HG02981 (cell line): Measurements from ENCODE around the gene VWF.
A peak's percentile ranks its signal among the peaks of the same experiment; 100 is the strongest.
"Not testable (repeated sequence)": the region's sequence is repeated elsewhere in the genome, so short reads cannot be mapped to it uniquely, and the experiment has no call there.

Experiments used
- ATAC-seq: cut with Tn5 transposase; IDR thresholded peaks from one replicate; pipeline ENCODE4 v1.9.1; 2021; ENCODE audit warnings: mild to moderate bottlenecking, moderate library complexity; ENCODE audit not compliant: unreplicated experiment

VWF gene

GRCh38 chr12:6124411-6125309 lies at the start of gene VWF:
Gene VWF, minus strand, starts transcription at chr12:6124670. Its CDS starts 1,474 bp downstream, at chr12:6123196.
- no peak for ATAC-seq

DNA sequence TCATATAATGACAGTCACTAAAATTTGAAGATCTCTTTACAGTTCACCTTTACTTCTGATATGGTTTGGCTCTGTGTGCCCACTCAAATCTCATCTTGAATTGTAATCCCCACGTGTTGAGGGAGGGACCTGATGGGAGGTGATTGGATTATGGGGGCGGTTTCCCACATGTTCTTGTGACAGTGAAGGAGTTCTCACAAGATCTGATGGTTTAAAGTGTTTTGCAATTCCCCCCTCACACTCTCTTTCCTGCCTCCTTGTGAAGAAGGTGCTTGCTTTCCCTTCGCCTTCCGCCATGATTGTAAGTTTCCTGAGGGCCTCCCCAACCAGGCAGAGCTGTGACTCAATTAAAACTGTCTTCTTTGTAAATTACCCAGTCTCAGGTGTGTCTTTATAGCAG lies 48.4 kb upstream of the VWF start:
- no peak for ATAC-seq

GRCh38 chr12:6172086-6172485 lies 47.6 kb upstream of the VWF start:
- ATAC-seq, result no peak

GRCh38 chr12:6171409-6172015 lies 47.0 kb upstream of the VWF start:
- no peak for ATAC-seq

GRCh38 chr12:6167327-6168280 lies 43.1 kb upstream of the VWF start:
- ATAC-seq, result peak; percentile 74

DNA sequence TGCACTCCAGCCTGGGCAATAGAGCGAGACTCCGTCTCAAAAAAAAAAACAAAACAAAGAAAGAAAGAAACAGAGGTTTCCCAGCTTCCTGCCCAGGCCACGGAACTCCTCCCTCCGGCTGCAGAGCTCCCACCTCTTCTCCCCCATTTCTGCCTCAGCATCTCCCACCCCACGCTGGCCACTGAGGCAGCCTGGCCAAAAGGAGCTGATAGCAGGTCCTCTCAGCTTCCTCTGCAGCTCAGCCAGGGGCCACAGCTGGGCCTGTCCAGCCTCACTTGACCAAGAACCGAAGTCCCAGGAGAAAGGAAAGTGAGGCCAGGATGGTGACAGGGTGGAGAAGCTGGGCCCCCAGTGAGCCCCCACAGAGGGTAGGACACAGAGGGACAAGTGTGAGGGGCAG lies 42.3 kb upstream of the VWF start:
- ATAC-seq, result no peak

- ATAC-seq, result no peak
Observed at GRCh38 chr12:6165395-6165794, 40.9 kb upstream of the VWF start.

- ATAC-seq, result no peak
Observed at GRCh38 chr12:6163416-6164060, 39.1 kb upstream of the VWF start.

GRCh38 chr12:6161124-6161882 lies 36.8 kb upstream of the VWF start:
- ATAC-seq, result no peak

GRCh38 chr12:6160049-6160649 lies 35.7 kb upstream of the VWF start:
- not testable (repeated sequence) for ATAC-seq

DNA sequence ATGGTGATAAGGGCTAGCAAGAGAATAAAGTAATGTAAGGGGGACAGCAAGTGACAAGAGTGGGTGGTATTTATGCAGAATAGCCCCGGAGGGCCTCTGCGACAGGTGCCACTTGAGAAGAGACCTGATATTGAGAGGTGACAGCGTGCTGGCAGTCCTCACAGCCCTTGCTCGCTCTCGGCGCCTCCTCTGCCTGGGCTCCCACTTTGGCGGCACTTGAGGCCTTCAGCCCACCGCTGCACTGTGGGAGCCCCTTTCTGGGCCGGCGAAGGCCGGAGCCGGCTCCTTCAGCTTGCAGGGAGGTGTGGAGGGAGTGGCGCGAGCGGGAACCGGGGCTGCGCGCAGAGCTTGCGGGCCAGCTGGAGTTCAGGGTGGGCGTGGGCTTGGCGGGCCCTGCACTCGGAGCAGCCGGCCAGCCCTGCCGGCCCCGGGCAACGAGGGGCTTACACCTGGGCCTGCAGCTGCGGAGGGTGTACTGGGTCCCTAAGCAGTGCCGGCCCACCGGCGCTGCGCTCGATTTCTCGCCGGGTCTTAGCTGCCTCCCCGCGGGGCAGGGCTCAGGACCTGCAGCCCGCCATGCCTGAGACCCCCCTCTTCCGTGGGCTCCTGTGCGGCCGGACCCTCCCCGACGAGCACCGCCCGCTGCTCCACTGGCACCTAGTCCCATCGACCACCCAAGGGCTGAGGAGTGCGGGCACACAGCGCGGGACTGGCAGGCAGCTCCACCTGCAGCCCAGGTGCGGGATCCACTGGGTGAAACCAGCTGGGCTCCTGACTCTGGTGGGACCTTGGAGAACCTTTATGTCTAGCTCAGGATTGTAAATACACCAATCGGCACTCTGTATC lies 34.9 kb upstream of the VWF start:
- ATAC-seq, result not testable (repeated sequence)

- ATAC-seq, result no peak
Observed at GRCh38 chr12:6158749-6159148, 34.3 kb upstream of the VWF start.

DNA sequence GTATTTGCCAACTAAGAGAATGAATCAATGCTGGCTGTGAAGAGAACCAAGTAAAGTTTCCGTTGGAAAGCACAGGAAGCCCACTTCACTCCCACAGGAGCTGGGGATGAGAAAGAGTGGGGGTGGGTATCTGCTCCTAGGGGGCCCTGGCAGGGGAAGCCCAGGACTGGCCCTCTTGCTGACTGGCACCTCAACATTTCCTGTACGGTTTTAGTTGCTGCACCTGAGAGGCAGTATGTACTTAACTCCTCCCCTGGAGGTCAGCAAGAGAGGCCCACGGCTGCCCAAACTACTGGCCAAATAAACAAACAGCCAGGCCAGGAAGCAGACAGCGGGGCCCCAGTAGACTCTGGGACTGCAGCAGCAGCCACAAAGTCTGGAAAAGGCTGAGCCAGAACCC lies 33.8 kb upstream of the VWF start:
- no peak for ATAC-seq

DNA sequence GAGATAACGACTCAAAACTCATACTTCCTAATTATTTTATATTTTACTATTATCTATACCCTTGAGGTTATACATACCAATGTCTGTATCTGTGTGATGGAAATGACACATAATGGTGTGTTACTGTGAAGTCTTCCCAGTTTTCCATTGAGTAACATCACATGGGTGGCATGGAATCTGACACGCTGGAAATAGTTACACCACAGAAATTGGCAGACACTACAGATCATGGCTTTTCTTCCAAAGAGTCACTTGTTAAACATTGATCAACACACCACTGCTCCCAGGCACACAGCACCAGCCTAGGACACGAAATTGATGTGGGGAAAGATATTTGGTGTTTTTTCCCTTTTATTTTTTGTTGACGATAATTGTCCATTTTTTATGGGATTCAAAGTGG lies 33.0 kb upstream of the VWF start:
- ATAC-seq, result no peak

GRCh38 chr12:6154730-6155459 lies 30.4 kb upstream of the VWF start:
- no peak for ATAC-seq

DNA sequence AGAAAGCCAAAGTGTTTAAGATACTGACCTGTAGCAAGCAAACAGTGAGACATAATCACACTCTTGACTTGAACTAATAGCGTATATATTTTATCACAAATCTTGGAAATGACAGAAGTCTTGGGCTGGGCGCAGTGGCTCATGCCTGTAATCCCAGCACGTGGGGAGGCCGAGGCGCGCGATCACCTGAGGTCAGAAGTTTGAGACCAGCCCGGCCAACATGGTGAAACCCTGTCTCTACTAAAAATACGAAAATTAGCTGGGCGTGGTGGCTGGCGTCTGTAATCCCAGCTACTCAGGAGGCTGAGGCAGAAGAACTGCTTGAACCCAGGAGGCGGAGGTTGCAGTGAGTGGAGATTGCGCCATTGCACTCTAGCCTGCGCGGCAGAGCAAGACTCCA lies 24.3 kb upstream of the VWF start:
- not testable (repeated sequence) for ATAC-seq

GRCh38 chr12:6148061-6148460 lies 23.6 kb upstream of the VWF start:
- ATAC-seq, result no peak

DNA sequence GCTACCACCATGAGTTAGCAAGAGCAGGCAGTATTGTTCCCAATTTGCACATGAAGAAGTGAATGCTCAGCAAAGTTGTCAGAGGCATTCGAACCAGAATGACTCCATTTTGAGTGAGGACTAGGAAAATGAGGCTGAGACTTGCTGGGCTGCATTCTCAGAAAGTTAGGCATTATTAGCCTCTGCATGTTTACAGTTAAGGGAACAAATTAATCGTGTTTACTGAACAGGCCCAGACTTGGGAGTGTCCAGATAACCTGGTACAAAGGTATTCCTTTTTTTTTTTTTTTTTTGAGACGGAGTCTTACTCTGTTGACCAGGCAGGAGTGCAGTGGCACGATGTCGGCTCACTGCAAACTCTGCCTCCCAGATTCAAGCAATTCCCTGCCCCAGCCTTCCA lies 22.5 kb upstream of the VWF start:
- no peak for ATAC-seq
